DOHH2 (cell line): ENCODE measurements around the gene CCDC30.
"Not testable (repeated sequence)": the region's sequence is repeated elsewhere in the genome, so short reads cannot be mapped to it uniquely, and the experiment has no call there.

Experiments
- H3F3A ChIP-seq: fragments of 200-600 bp; sonication (generic), shearing (Covaris generic); 2 replicates; pipeline ENCODE4 v1.6.0; 2016; ENCODE audit warnings: antibody characterized with exemption, mild to moderate bottlenecking; ENCODE audit not compliant: control insufficient read depth, insufficient read depth
- H3K27ac ChIP-seq: fragments of 200-600 bp; sonication (generic); 2 replicates; pipeline ENCODE4 v1.5.1; 2014; ENCODE audit warnings: low read depth, mild to moderate bottlenecking, low read length, moderate library complexity
- H3K27me3 ChIP-seq: fragments of 200-600 bp; sonication (generic); 2 replicates; pipeline ENCODE4 v1.6.1; 2014; ENCODE audit warnings: mild to moderate bottlenecking, low read length, mixed read lengths; ENCODE audit not compliant: control insufficient read depth
- H3K36me3 ChIP-seq: fragments of 200-600 bp; sonication (generic); 2 replicates; pipeline ENCODE4 v1.6.1; 2014; ENCODE audit warnings: mild to moderate bottlenecking, low read length, moderate library complexity, mixed read lengths; ENCODE audit not compliant: control insufficient read depth
- H3K4me1 ChIP-seq: fragments of 200-600 bp; sonication (generic); 2 replicates; pipeline ENCODE4 v1.6.1; 2014; ENCODE audit warnings: mild to moderate bottlenecking, low read length, mixed read lengths; ENCODE audit not compliant: control insufficient read depth
- H3K4me2 ChIP-seq: fragments of 200-600 bp; sonication (generic); 2 replicates; pipeline ENCODE4 v1.6.0; 2014; ENCODE audit warnings: mild to moderate bottlenecking, low read length, moderate library complexity
- H3K4me3 ChIP-seq: fragments of 200-600 bp; sonication (generic); 2 replicates; pipeline ENCODE4 v1.5.1; 2014; ENCODE audit warnings: mild to moderate bottlenecking, low read length, mixed read lengths
- H3K79me2 ChIP-seq: fragments of 200-600 bp; sonication (generic); 2 replicates; pipeline ENCODE4 v1.6.1; 2014; ENCODE audit warnings: mild to moderate bottlenecking, low read length, mixed read lengths; ENCODE audit not compliant: control insufficient read depth
- H3K9me2 ChIP-seq: fragments of 200-600 bp; sonication (generic); replicated peaks from 2 replicates; pipeline ENCODE4 v1.6.1; 2014; ENCODE audit warnings: mild to moderate bottlenecking, low read length, mixed read lengths; ENCODE audit not compliant: control insufficient read depth
- H3K9me3 ChIP-seq: fragments of 200-600 bp; sonication (generic); 2 replicates; pipeline ENCODE4 v1.6.1; 2014; ENCODE audit warnings: antibody characterized with exemption, low read length, mixed read lengths; ENCODE audit not compliant: control insufficient read depth, insufficient read depth
- H4K20me1 ChIP-seq: fragments of 200-600 bp; sonication (generic); 2 replicates; pipeline ENCODE4 v1.6.0; 2014; ENCODE audit warnings: low read depth, mild to moderate bottlenecking, antibody characterized with exemption, low read length, moderate library complexity; ENCODE audit not compliant: control insufficient read depth, insufficient read depth
- EZH2phosphoT487 ChIP-seq: fragments of 200-600 bp; sonication (generic); IDR thresholded peaks from 2 replicates; pipeline ENCODE4 v1.6.1; 2017; ENCODE audit warnings: borderline replicate concordance, mild to moderate bottlenecking, antibody characterized with exemption, low read length, moderate library complexity, mixed read lengths
- TF ChIP-seq, protein P1 (sequence below): fragments of 200-600 bp; sonication (generic); IDR thresholded peaks from one replicate; pipeline ENCODE4 v1.5.1; 2014; ENCODE audit warnings: antibody characterized with exemption, mild to moderate bottlenecking, low read depth, low read length; ENCODE audit not compliant: poor library complexity, severe bottlenecking

CCDC30 gene

DNA sequence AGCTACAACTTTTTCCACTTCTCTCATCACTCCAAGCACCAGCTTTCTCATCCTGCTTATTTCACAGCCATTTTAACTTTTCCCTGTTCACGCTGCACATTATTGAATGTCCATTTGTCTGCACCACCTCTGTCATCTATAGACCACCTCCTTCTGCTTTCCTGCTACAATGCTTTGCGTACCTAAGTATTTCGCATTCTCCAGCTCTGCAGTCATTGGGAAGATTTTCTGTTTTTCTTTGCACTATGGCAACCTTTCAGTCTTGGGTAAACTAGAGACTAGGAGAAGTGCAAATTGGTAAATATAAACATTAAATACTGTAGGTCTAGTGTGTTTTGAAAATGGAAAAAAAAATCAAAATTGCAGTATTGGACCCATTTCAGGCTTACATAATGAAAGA lies 835 bp downstream of the CCDC30 start:
- Histone ChIP-seq H3K4me1 (peaks cover 17% of the 10 kb centered on the region), H4K20me1 (no peaks in the 10 kb centered on the region), H3K36me3 (peaks cover 23% of the 10 kb centered on the region), H3K9me3 (no peaks in the 10 kb centered on the region), H3K27me3 (peaks cover 11% of the 10 kb centered on the region), H3K9me2 (no peaks in the 10 kb centered on the region), H3K4me3 (no peak overlapping the region), H3K79me2 (no peaks in the 10 kb centered on the region), H3F3A (peaks cover 12% of the 10 kb centered on the region), H3K27ac (no peak overlapping the region), H3K4me2 (peak overlapping the region; percentile 59)
- TF ChIP-seq EZH2phosphoT487, result no peak
- TF ChIP-seq, protein P1, sequence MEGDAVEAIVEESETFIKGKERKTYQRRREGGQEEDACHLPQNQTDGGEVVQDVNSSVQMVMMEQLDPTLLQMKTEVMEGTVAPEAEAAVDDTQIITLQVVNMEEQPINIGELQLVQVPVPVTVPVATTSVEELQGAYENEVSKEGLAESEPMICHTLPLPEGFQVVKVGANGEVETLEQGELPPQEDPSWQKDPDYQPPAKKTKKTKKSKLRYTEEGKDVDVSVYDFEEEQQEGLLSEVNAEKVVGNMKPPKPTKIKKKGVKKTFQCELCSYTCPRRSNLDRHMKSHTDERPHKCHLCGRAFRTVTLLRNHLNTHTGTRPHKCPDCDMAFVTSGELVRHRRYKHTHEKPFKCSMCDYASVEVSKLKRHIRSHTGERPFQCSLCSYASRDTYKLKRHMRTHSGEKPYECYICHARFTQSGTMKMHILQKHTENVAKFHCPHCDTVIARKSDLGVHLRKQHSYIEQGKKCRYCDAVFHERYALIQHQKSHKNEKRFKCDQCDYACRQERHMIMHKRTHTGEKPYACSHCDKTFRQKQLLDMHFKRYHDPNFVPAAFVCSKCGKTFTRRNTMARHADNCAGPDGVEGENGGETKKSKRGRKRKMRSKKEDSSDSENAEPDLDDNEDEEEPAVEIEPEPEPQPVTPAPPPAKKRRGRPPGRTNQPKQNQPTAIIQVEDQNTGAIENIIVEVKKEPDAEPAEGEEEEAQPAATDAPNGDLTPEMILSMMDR, result no peak

DNA sequence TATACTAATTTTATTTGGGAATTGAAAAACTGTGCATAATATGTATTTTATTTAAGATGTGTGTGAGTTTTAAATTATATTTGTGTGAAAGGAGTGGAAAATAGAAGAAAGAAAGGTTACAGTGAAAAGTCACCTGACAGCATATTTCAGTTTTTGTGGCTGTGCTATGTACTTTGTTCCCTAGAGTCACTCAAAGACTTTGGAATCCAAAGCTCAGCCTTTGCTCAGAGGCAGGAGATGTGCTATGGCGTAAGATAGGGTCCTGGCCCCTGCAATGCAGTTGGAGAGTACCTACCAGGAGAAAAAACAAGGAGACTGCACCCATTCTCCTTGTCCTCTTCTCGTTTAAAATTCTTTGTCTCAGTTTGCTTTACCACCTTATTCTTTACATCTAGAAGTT lies 2.9 kb downstream of the CCDC30 start:
- Histone ChIP-seq H3K9me3 (no peaks in the 10 kb centered on the region), H4K20me1 (no peaks in the 10 kb centered on the region), H3K4me2 (no peak overlapping the region), H3K9me2 (no peaks in the 10 kb centered on the region), H3K79me2 (no peaks in the 10 kb centered on the region), H3K36me3 (peaks cover 2% of the 10 kb centered on the region), H3K4me1 (peaks cover 17% of the 10 kb centered on the region), H3K27me3 (peaks cover 26% of the 10 kb centered on the region), H3K27ac (no peak overlapping the region), H3K4me3 (no peak overlapping the region), H3F3A (peaks cover 12% of the 10 kb centered on the region)
- TF ChIP-seq EZH2phosphoT487, result no peak
- TF ChIP-seq, protein P1, result no peak

DNA sequence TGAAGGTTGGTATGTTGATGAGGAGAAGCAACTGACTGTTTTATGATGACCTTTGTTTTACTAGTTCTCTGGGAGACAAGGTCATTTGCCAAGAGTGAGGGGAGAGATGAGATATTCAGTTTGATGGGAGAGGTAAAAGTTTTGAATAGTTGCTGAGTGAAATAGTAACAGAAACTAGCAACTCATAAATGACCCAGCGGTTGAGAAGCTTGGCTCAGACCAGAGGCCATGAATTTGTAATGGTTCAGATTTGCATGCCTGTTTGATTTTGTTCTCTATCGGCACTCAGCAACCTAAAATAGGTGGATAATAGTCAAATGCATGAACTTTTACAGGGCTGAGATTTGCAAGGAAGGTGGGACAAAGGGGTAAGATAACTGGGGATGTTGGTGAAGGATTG lies 6.6 kb downstream of the CCDC30 start:
- peaks cover 34% of the 10 kb centered on the region for H3K27me3 ChIP-seq
- no peaks in the 10 kb centered on the region for H3K36me3 ChIP-seq
- H3K79me2 ChIP-seq, result no peaks in the 10 kb centered on the region
- TF ChIP-seq EZH2phosphoT487, result no peak
- no peaks in the 10 kb centered on the region for H4K20me1 ChIP-seq
- H3K27ac ChIP-seq, result no peak overlapping the region
- no peaks in the 10 kb centered on the region for H3K4me1 ChIP-seq
- no peaks in the 10 kb centered on the region for H3K9me2 ChIP-seq
- H3F3A ChIP-seq, result no peaks in the 10 kb centered on the region
- H3K9me3 ChIP-seq, result no peaks in the 10 kb centered on the region
- no peak overlapping the region for H3K4me3 ChIP-seq
- H3K4me2 ChIP-seq, result no peak overlapping the region

DNA sequence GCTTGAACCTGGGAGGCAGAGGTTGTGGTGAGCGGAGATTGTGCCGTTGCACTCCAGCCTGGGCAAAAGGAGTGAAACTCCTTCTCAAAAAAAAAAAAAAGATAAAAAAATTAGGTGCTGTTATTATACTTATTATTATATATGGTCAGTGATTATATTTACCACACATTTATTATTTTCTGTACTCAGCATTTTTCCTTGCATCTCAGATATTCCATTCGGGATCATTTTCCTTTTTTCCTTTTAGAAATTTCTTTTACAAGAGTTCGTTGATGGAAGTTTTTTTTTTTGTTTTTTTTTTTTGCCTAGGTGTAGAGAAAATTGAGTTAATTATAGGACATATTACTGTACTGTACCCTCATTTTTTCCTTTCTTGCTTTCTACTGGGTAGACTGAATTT lies 13.5 kb downstream of the CCDC30 start:
- no peaks in the 10 kb centered on the region for H3K4me1 ChIP-seq
- H3F3A ChIP-seq, result no peaks in the 10 kb centered on the region
- H3K9me2 ChIP-seq, result no peaks in the 10 kb centered on the region
- H4K20me1 ChIP-seq, result no peaks in the 10 kb centered on the region
- H3K27ac ChIP-seq, result no peak overlapping the region
- no peaks in the 10 kb centered on the region for H3K36me3 ChIP-seq
- H3K9me3 ChIP-seq, result no peaks in the 10 kb centered on the region
- no peak overlapping the region for H3K4me3 ChIP-seq
- no peak for TF ChIP-seq EZH2phosphoT487
- TF ChIP-seq, protein P1, result no peak
- H3K4me2 ChIP-seq, result no peak overlapping the region
- H3K79me2 ChIP-seq, result no peaks in the 10 kb centered on the region
- H3K27me3 ChIP-seq, result peaks cover 4% of the 10 kb centered on the region

DNA sequence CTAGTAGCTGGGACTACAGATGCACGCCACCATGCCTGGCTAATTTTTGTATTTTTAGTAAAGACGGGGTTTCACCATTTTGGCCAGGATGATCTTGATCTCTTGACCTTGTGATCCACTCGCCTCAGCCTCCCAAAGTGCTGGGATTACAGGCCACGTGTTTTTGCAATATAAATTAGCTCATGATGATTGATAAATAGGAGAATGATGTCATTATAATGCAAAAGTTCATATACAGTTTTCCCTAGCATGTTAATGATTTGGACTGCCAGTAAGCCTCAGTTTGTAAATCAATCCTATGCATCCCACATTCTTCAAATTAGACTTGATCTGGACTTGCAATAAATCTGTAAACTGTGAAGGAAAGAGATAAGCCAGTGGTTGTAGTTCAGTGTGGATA lies 14.3 kb downstream of the CCDC30 start:
- H4K20me1 ChIP-seq, H3K27me3 ChIP-seq, H3K27ac ChIP-seq, H3K9me3 ChIP-seq, H3K4me3 ChIP-seq, H3K4me2 ChIP-seq, H3K79me2 ChIP-seq, H3K4me1 ChIP-seq, H3F3A ChIP-seq, H3K36me3 ChIP-seq, H3K9me2 ChIP-seq: not testable (repeated sequence)
